H54 (cell line): ENCODE data around the gene RTN4.

Experiments used
- DNase-seq: peaks from one replicate; pipeline ENCODE4 v3.0.0; 2011; ENCODE audit warnings: low spot score, mixed read lengths; ENCODE audit not compliant: insufficient read length
- FAIRE-seq: peaks from 3 replicates; lab custom pipeline; 2011; peaks lifted over from hg19 to GRCh38; lab: Jason Lieb, UNC
- POLR2A ChIP-seq: IDR thresholded peaks from 2 replicates; pipeline ENCODE4 v1.6.1; 2011; ENCODE audit warnings: low read depth, mild to moderate bottlenecking, low read length

RTN4 gene

DNA sequence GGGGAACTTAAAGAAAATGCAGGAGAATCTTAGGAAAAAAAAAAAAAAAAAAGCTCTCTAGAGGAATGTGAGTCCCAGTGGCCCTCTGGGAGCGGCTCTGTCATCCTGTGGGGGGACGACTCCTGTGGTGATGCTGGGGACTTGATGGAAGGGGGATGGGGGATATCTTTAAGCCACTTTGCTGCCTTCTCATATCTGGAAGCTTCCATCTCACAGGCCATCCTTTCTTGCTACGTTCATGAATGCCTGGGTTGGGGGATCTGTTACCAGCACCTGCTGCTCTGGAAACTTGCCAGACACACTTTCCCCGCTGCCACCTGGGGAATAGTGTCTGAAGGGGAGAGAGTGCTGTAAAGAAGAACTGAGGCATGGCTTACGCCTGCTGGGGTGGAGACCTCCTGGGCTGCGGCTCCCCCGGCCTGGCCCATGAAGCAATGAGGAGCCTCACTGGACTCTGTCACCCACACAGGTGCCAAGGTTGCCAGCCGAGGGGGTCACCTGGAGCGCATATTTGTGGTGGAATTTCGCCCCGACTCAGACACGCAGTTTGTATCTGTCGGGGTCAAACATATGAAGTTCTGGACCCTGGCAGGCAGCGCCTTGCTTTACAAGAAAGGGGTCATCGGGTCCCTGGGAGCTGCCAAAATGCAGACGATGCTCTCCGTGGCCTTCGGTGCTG lies 92.8 kb downstream of the RTN4 start:
- no peak for DNase-seq
- no peak for FAIRE-seq
- no peak for TF ChIP-seq POLR2A

DNA sequence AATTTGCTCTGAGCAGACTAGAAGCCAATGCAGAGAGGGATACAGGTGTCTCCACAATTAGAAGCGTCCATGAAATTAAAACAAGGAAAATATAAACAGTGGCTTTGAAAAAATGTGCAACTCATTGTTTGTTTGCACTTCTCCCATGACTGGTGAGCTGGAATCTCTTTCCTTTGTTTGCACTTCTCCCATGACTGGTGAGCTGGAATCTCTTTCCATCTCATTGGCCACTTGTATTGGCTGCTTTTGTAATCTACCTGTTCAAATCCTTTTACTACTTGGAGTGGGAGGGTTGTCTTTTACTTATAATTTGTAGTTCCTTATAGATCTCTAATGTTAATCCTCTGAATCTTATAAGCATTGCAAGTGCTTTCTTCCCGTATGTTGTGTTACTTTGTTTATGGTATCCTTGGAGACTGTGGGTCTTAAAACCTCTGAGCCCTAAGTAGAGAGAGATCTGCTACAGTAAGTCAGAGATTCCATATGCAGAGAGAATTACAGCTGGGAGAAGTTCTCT lies 94.1 kb downstream of the RTN4 start:
- TF ChIP-seq POLR2A, result no peak
- DNase-seq (no peak), FAIRE-seq (no peak)

DNA sequence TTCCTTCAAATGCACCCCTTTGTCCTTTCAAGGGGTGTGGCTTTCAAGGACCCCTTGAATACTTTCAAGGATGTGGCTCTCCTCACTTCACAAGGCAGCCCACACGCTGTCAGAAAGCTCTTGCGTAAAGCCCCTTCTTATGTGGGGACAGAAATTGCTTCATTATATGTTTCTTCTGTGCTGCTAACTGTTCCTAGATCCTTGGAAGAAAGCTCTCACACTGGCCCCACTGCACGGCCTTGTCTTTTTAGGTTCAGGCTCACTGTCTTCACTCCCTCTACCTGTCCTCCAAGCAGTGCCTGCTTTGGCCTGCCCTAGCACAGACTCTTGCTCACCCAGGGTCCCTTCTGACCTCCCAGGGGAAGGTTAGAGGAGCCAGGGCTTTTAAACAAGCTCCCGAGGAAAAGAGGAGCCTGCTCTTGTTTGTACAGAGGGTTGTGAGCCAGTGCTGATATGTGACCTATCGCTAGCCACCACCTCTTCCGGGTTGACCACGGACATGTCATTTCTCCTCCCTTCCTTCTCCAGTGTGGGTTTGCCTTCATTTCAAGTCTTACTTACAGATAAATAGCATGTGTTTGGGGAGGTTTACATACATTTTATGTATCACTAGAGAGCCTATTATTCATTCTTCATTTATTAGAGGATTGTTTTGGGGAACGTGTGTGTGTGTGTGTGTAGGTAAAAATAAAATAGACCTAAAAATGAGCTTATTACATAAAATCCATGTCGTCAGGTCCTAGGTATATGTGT lies 94.7 kb downstream of the RTN4 start:
- FAIRE-seq, result no peak

DNA sequence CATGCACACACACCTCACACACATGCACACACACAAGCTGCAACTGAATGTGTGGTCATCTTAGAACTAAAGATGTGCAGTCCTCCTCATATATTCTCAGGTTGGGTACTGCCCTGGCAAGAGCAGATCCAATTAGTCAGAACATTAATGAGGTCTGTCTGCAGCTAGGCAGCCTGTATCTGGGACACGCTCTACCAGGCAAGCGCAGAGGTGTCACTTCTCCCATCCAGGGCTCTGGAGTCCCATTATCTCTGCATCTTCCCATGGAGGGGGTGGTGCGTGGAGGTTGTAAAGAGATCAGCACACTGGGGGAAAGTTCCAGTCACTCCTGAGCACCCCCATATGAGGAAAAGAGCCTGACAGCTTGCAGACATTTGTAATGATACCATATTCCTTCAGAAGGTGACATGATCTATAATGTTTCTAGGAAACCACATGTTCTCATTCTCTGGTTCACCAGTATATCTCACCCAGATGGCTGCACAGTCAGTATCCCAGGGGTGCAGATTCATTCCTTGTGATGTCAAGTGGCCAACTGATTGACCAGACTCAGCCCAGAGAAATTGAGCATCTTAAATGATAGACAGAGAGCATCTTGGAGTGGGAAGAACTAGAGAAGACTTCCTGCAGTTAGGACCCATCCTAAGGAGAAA lies 95.4 kb downstream of the RTN4 start:
- DNase-seq, result no peak
- no peak for TF ChIP-seq POLR2A
- no peak for FAIRE-seq

More for the DNA sequence above, 94.7 kb downstream of the RTN4 start:
- TF ChIP-seq POLR2A, result no peak
- DNase-seq, result no peak

DNA sequence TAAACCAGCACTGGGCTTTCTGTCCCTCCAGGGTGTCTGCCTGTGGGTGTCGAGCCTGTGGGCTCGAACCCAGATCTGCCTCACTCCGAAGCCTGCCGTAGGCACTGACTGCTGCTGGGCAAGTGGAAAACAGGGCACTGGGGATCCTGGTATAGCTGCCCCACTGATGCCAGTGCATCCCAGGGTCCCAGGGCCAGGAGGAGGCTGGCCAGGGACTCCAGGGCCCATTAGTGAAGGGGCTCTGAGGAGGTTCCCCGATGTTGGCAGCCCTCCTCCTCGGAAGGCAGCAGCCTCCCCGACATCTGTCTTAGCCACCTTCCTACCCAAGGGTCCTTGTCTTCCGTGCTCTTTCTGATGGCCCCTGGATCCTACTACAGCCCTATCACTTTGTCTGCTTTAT lies 96.1 kb downstream of the RTN4 start:
- FAIRE-seq (no peak), DNase-seq (no peak)
- no peak for TF ChIP-seq POLR2A

DNA sequence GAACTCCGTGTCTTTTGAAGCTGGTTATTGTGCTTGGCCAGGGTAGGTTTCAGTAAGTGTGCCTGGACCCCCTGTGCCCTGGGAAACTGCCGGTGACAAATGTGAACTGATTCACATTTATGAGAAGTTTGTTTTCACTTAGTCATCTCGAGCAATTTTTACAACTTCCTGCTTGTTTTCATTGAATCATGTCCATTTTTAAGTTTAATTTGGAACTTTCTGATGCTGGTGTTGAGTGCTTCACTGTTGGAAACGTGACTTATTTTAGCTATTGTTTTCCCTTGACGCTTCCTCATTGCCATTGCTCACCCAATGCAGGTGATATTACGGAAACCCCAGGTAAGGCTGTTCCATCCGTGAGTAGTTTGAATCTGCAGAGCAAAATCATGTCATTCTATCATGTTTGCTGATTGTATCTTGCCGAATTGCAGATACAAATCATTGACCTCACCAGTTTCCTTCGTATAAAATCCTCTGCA lies 97.2 kb downstream of the RTN4 start:
- no peak for TF ChIP-seq POLR2A
- FAIRE-seq (no peak), DNase-seq (peak; percentile 31)

DNA sequence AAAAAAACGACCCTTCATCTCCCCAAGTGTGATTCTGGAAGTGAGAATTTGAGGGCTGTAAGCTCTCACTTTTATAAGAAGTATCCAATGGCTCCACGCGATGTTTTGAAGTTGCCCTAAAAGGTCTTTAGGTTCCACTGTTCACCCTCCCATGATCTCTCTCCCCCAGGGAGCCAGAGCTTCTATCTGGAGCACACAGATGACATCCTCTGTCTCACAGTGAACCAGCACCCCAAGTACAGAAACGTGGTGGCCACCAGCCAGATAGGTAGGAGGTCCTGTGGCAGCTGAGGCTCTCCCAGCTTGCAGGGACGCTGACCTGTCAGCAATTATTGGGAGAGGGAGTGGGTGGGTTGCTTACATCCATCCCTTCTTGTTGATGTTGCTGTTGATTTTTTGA lies 97.8 kb downstream of the RTN4 start:
- TF ChIP-seq POLR2A, result no peak
- DNase-seq (no peak), FAIRE-seq (no peak)

DNA sequence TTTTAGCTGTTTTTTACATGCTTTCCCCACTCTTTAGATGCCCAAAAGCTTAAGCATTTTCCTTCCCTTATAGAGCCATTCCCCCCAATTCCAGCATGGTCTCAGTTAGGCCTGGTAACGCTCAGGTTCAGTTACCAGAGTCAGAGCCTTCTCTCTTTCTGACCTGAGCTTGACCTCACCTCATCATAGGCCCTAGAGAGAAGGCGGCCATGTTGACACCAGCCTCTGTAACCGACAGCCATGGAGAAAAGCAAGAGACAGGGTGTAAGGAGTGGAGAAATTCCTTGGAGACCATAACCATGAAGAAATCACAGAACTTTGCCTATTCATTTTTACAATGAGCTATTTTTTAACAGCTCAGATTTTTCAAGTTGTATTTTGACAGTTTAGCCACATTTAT lies 99.4 kb downstream of the RTN4 start:
- no peak for DNase-seq
- no peak for FAIRE-seq
- no peak for TF ChIP-seq POLR2A

DNA sequence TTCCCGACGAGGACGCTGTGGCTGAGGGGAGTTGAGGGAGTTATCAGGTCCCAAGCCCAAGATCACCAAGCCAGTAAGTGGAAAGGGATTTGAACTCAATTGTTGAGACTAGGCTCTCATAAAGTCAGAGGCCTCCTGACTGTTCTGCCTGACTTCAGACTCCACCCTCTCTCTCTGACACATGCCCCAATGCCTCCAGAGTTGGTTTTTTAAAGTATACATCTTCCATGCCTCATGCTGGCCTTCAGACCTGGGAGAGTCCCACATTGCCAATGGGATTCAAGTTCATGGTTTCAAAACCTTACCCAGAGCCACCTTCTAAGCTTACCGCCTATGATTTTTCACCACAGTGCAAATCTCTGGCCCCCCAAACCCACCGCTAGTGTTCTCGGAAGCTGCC lies 100.8 kb downstream of the RTN4 start:
- no peak for FAIRE-seq
- no peak for DNase-seq
- TF ChIP-seq POLR2A, result no peak

DNA sequence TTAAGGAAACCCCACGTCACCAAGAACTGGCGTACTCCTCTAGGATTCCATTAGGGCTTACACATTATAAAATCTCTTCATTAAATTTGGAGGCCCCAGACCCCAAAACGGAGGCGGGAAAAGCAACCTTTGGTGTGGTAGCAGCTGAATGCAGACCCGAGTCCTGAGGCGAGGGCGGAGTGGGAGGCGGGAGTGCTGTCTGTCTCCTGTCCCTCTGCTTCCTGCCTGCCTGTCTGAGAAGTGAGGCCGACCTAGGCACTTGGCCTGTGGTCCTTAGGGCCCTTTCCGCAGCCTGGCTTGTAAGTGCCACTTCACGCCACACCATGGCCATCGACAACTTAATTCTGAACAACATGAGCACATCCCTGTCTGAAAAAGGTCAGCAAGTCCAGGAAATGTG lies 102.1 kb downstream of the RTN4 start:
- FAIRE-seq (no peak), DNase-seq (no peak)
- no peak for TF ChIP-seq POLR2A

DNA sequence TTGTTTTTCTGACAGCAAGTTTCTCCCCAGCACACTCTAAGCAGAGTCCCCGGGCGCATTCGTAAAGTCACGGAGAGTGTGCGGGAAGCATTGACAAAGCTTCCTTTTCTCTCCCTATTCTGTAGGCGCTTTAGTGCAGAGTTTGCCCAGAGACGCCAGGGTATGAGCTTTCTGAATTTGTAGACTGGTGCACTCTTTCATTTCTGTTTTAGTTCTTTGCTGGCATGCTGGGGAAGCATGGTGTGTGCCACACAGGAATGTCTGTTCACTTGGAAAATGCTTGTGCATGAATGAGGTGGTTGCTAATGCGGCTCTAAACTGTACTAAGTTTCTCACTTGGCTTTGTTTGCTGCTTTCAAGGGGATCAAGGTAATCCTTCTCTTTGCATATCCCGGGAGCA lies 102.6 kb downstream of the RTN4 start:
- no peak for TF ChIP-seq POLR2A
- FAIRE-seq (no peak), DNase-seq (no peak)

DNA sequence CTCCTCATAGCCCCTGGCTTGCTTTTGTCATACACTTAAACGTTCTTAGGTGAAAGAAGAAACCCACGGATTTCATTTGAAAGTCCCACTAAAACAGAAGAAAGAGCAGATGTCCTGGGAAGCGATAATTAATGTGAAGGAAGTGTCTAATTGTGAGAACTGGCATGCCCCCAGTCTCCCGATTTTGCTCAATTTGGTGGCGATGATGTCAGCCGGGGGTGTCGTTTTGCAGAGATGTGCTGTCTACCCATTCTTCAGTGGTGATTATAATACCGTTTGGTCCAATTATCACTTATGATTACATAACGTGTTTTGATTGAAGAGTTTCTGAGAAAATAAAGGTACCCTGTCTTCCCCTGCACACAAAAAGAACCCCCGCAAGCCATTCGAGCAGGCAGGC lies 103.1 kb downstream of the RTN4 start:
- TF ChIP-seq POLR2A, result no peak
- DNase-seq (no peak), FAIRE-seq (no peak)

DNA sequence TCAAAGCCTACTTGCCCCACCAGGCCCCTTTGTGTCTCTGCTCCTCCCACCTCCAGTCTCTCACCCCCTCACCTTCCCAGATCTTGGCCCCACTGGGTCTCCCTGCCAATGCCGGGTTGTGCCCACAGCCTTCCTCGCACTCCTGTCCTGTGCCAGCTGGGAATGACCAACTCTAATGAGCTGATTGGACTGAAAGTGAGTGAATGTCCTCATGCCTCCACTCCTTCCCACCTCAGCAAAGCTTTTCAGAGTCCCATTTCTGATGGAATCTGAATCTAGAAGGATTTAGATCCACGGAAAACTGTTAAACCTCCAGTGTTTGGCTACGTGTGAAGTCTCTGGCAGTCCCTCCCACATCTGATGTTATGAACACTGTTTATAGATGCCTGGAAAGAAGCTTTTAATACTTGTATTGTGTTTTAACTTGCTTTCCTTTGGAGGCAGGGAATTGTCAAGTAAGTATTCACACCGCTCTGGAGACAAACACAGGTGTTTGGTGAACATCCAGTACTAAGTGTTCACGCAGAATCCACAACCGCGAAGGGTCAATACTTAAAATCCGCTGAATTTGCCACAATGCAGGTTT lies 103.9 kb downstream of the RTN4 start:
- TF ChIP-seq POLR2A, result no peak
- DNase-seq, result no peak
- no peak for FAIRE-seq
